ENCODE data around the gene S100A14. TPM values are rescaled to one million over a fixed set of nuclear protein-coding genes. Genes with fewer than 3 reads are reported as not detected.

Gene S100A14
- total and polyA plus RNA-seq, 2 of the 4 experiments (the other 2 are of a cell fraction) = 0.10 TPM; not detected in 1

GRCh38 chr1:153640861-153641260, 24.7 kb upstream of the S100A14 start:
- Histone ChIP-seq H3K4me1 (ENCODE audit: control insufficient read depth, insufficient read depth, low read length) (no peaks in the 10 kb centered on the region; the same call in 1 of the 2 replicates), H3K4me3 (ENCODE audit: insufficient read depth, low read depth, low read length) (no peak overlapping the region), H2AFZ (replicated peaks; ENCODE audit: low read length, poor library complexity) (no peak overlapping the region), H3K4me2 (ENCODE audit: low read depth, low read length) (no peak overlapping the region), H4K5ac (ENCODE audit: low read depth, low read length) (no peak overlapping the region), H3K56ac (ENCODE audit: extremely low read depth, insufficient read depth, low read length) (no peak overlapping the region), H4K20me1 (ENCODE audit: insufficient read depth, low read length) (peaks cover 21% of the 10 kb centered on the region), H3K18ac (ENCODE audit: low read depth, low read length) (no peak overlapping the region), H3K27me3 (ENCODE audit: control insufficient read depth, insufficient read depth, low read length) (no peaks in the 10 kb centered on the region), H2BK15ac (ENCODE audit: low read depth, low read length) (no peak overlapping the region), H3K9me1 (ENCODE audit: insufficient read depth, low read length) (0 out of 2 replicates have a peak, but pooled peaks cover 5% of the 10 kb centered on the region), H4K91ac (ENCODE audit: insufficient read depth, low read depth, low read length) (no peak overlapping the region), H3K14ac (replicated peaks; ENCODE audit: low read depth, low read length) (no peak overlapping the region), H3K27ac (ENCODE audit: insufficient read depth, low read length) (no peak overlapping the region), H3K23ac (ENCODE audit: low read depth, low read length) (peak overlapping the region; percentile 25; the same call in 1 of the 2 replicates), H3K9me3 (ENCODE audit: control insufficient read depth, insufficient read depth, low read length) (no peaks in the 10 kb centered on the region), H2BK120ac (ENCODE audit: low read depth, low read length) (no peak overlapping the region), H3K4ac (ENCODE audit: low read depth, low read length) (no peak overlapping the region), H3K9ac (ENCODE audit: low read depth, low read length) (no peak overlapping the region), H3K79me1 (ENCODE audit: low read depth in 1 of 2, low read length in 2 of 2) (peaks cover 43 to 84% of the 10 kb centered on the region in 2 experiments), H4K8ac (ENCODE audit: low read depth in 2 of 2, low read length in 2 of 2) (no peak overlapping the region), H2AK9ac (replicated peaks; ENCODE audit: low read depth, low read length, poor library complexity) (no peak overlapping the region), H2AK5ac (ENCODE audit: low read depth, low read length) (no peak overlapping the region), H3K36me3 (ENCODE audit: control insufficient read depth, insufficient read depth, low read length) (peaks cover 67% of the 10 kb centered on the region), H2BK20ac (ENCODE audit: low read depth, low read length) (no peak overlapping the region), H2BK5ac (ENCODE audit: low read depth, low read length, poor library complexity, severe bottlenecking) (no peak overlapping the region)
- DNase-seq = no peak
- in situ Hi-C loops (cut with MboI; ENCODE audit: low sequenced_read_pairs) (loop anchor here (10.0 kb wide), 1 partner anchor 126 kb away; no protein-coding TSS in a partner anchor), intact Hi-C loops (cut with micrococcal nuclease) (no loop called here), dilution Hi-C loops (cut with HindIII; ENCODE audit: low sequenced_read_pairs, unreplicated experiment) (no loop called here)
- TF ChIP-seq POLR2A (IDR thresholded peaks at IDR 0.05; ENCODE audit: low read depth, low read length) = no peak
- no peak for TF ChIP-seq MXI1 (IDR thresholded peaks at IDR 0.05; ENCODE audit: borderline replicate concordance, low read depth, low read length)
- no peak for TF ChIP-seq MAFK (IDR thresholded peaks at IDR 0.05; ENCODE audit: low read depth, low read length)
- TF ChIP-seq CHD1 (IDR thresholded peaks at IDR 0.05; ENCODE audit: low read depth, low read length) = no peak
- no peak for TF ChIP-seq CTCF (conservative IDR thresholded peaks at IDR 0.05; ENCODE audit: low read depth, low read length)
- TF ChIP-seq RAD21 (IDR thresholded peaks at IDR 0.05; ENCODE audit: low read length) = no peak
- no peak for TF ChIP-seq CEBPB (IDR thresholded peaks at IDR 0.05; ENCODE audit: low read depth, low read length)
- no peak for TF ChIP-seq SMC3 (IDR thresholded peaks at IDR 0.05; ENCODE audit: low read depth, low read length)
- no peak for TF ChIP-seq BHLHE40 (IDR thresholded peaks at IDR 0.05; ENCODE audit: low read depth, low read length)
- no peak for TF ChIP-seq NFE2L2 (IDR thresholded peaks at IDR 0.05; ENCODE audit: low read depth, low read length)
- TF ChIP-seq RFX5 (IDR thresholded peaks at IDR 0.05; ENCODE audit: low read depth, low read length) = no peak
- TF ChIP-seq MAZ (IDR thresholded peaks at IDR 0.05; ENCODE audit: borderline replicate concordance, low read depth, low read length) = no peak
- TF ChIP-seq ELK1 (IDR thresholded peaks at IDR 0.05; ENCODE audit: borderline replicate concordance, low read depth, low read length) = no peak
- no CpG with 5 or more reads among the region's 6 CpGs for WGBS, 2 experiments (ENCODE audit: extremely low coverage in 2 of 2, insufficient read length in 1 of 2)
- ChIA-PET CTCF (interaction anchor here (1.1 kb wide), 1 partner anchor 68 kb away, joined by 3 read pairs; no protein-coding TSS in a partner anchor), POLR2A (ENCODE audit: unreplicated experiment) (no interaction called here)
- no TSS peak for BruUV-seq (replicated peaks)
- ATAC-seq (ENCODE audit: low read depth) = no peak
